Loucy (cell line): ENCODE results near the gene UVSSA.

Source experiments
- H2AFZ ChIP-seq: fragments of 200-600 bp; sonication (generic); 2 replicates; pipeline ENCODE4 v1.6.0; 2016; ENCODE audit warnings: antibody characterized with exemption, mild to moderate bottlenecking, low read length, moderate library complexity
- H3F3A ChIP-seq: fragments of 200-600 bp; 2 replicates; pipeline ENCODE4 v1.6.0; 2016; ENCODE audit warnings: antibody characterized with exemption, low read depth, mild to moderate bottlenecking
- H3K27me3 ChIP-seq: fragments of 200-600 bp; sonication (generic); 2 replicates; pipeline ENCODE4 v1.6.1; 2014; ENCODE audit warnings: low read length, mild to moderate bottlenecking; ENCODE audit not compliant: insufficient read depth, poor library complexity, severe bottlenecking
- H3K36me3 ChIP-seq: fragments of 200-600 bp; sonication (generic); 2 replicates; pipeline ENCODE4 v1.6.1; 2016; ENCODE audit warnings: low read length; ENCODE audit not compliant: insufficient read depth
- H3K4me1 ChIP-seq: fragments of 200-600 bp; sonication (generic); 2 replicates; pipeline ENCODE4 v1.5.1; 2014; ENCODE audit warnings: low read length, mild to moderate bottlenecking; ENCODE audit not compliant: insufficient read depth, poor library complexity, severe bottlenecking
- H3K4me2 ChIP-seq: fragments of 200-600 bp; sonication (generic); 2 replicates; pipeline ENCODE4 v1.6.0; 2014; ENCODE audit warnings: antibody characterized with exemption, low read length, low read depth, mild to moderate bottlenecking; ENCODE audit not compliant: poor library complexity, severe bottlenecking
- H3K4me3 ChIP-seq: fragments of 200-600 bp; sonication (generic); 2 replicates; pipeline ENCODE4 v1.5.1; 2014; ENCODE audit warnings: low read length, mild to moderate bottlenecking, mixed read lengths; ENCODE audit not compliant: poor library complexity, severe bottlenecking
- H3K79me2 ChIP-seq: fragments of 200-600 bp; sonication (generic); 2 replicates; pipeline ENCODE4 v1.6.1; 2014; ENCODE audit warnings: low read length; ENCODE audit not compliant: insufficient read depth
- H3K9ac ChIP-seq: fragments of 200-600 bp; sonication (generic); 2 replicates; pipeline ENCODE4 v1.6.0; 2014; ENCODE audit warnings: mild to moderate bottlenecking, low read depth, low read length, moderate library complexity; ENCODE audit not compliant: poor library complexity, severe bottlenecking
- H3K9me2 ChIP-seq: fragments of 200-600 bp; sonication (generic); replicated peaks from 2 replicates; pipeline ENCODE4 v1.6.1; 2016; ENCODE audit warnings: low read depth, low read length, mixed read lengths
- H3K9me3 ChIP-seq: fragments of 200-600 bp; sonication (generic); 2 replicates; pipeline ENCODE4 v1.6.1; 2014; ENCODE audit warnings: mild to moderate bottlenecking, antibody characterized with exemption, low read length, low read depth; ENCODE audit not compliant: insufficient read depth
- H4K20me1 ChIP-seq: fragments of 200-600 bp; sonication (generic); 2 replicates; pipeline ENCODE4 v1.6.0; 2014; ENCODE audit warnings: antibody characterized with exemption, low read length, mild to moderate bottlenecking; ENCODE audit not compliant: insufficient read depth, poor library complexity, severe bottlenecking
- CTCF ChIP-seq: fragments of 200-600 bp; sonication (generic); conservative IDR thresholded peaks from 2 replicates; pipeline ENCODE4 v1.5.1; 2014; ENCODE audit warnings: mild to moderate bottlenecking, antibody characterized with exemption, low read length
- EZH2phosphoT487 ChIP-seq: fragments of 200-600 bp; IDR thresholded peaks from 2 replicates; pipeline ENCODE4 v1.6.1; 2018; ENCODE audit warnings: antibody characterized with exemption, mild to moderate bottlenecking, moderate library complexity, borderline replicate concordance

The UVSSA gene

GRCh38 chr4:1359144-1359501, 12.1 kb downstream of the UVSSA start:
- Histone ChIP-seq H3K79me2 (no peaks in the 10 kb centered on the region), H3K9me2 (no peaks in the 10 kb centered on the region), H3F3A (no peaks in the 10 kb centered on the region), H3K4me3 (no peak overlapping the region), H3K4me1 (no peaks in the 10 kb centered on the region), H2AFZ (no peak overlapping the region), H3K9ac (no peak overlapping the region), H4K20me1 (no peaks in the 10 kb centered on the region), H3K36me3 (no peaks in the 10 kb centered on the region; the same call in 1 of the 2 replicates), H3K9me3 (no peaks in the 10 kb centered on the region), H3K27me3 (no peaks in the 10 kb centered on the region), H3K4me2 (no peak overlapping the region)
- TF ChIP-seq EZH2phosphoT487 (no peak), CTCF (no peak)

- Histone ChIP-seq H3K4me2 (no peak overlapping the region), H3K27me3 (no peaks in the 10 kb centered on the region), H3K36me3 (no peaks in the 10 kb centered on the region; the same call in 1 of the 2 replicates), H3F3A (no peaks in the 10 kb centered on the region), H3K4me3 (no peak overlapping the region), H3K4me1 (no peaks in the 10 kb centered on the region), H3K9me2 (no peaks in the 10 kb centered on the region), H3K9me3 (no peaks in the 10 kb centered on the region), H3K9ac (no peak overlapping the region), H3K79me2 (no peaks in the 10 kb centered on the region), H4K20me1 (no peaks in the 10 kb centered on the region), H2AFZ (no peak overlapping the region)
- TF ChIP-seq EZH2phosphoT487 (no peak), CTCF (no peak)
These were observed 13.0 kb downstream of the UVSSA start for GRCh38 chr4:1359976-1360375.

- no peaks in the 10 kb centered on the region; the same call in 1 of the 2 replicates for H3K36me3 ChIP-seq
- H2AFZ ChIP-seq = no peak overlapping the region
- H3K9ac ChIP-seq = no peak overlapping the region
- no peak overlapping the region for H3K4me3 ChIP-seq
- no peaks in the 10 kb centered on the region for H4K20me1 ChIP-seq
- no peaks in the 10 kb centered on the region for H3K9me3 ChIP-seq
- H3K79me2 ChIP-seq = no peaks in the 10 kb centered on the region
- H3K4me1 ChIP-seq = no peaks in the 10 kb centered on the region
- no peaks in the 10 kb centered on the region for H3F3A ChIP-seq
- H3K27me3 ChIP-seq = no peaks in the 10 kb centered on the region
- no peak overlapping the region for H3K4me2 ChIP-seq
- TF ChIP-seq EZH2phosphoT487 = no peak
- TF ChIP-seq CTCF = no peak
- H3K9me2 ChIP-seq = no peaks in the 10 kb centered on the region
These were observed 13.6 kb downstream of the UVSSA start for GRCh38 chr4:1360423-1361283.
